Caco-2 (cell line): Measurements from ENCODE around the gene CDK19. TPM values are rescaled to one million over a fixed set of nuclear protein-coding genes. Genes with fewer than 3 reads are reported as not detected.
"Not testable (repeated sequence)": the region's sequence is repeated elsewhere in the genome, so short reads cannot be mapped to it uniquely, and the experiment has no call there.

Source experiments
- BruUV-seq: library from RNA; stranded (reverse); fragments of 400-500 nt; replicated peaks from 2 replicates; lab custom pipeline; 2021; lab: Mats Ljungman, UMichigan
- CTCF ChIA-PET: fragments of 300-600 bp; sonication (Branson Sonifier 250); formaldehyde crosslinking; loops from one replicate; lab custom pipeline; 2022; ENCODE audit warnings: antibody characterized with exemption; lab: Charles Lee
- POLR2A ChIA-PET: fragments of 300-600 bp; sonication (Branson Sonifier 250); formaldehyde crosslinking; loops from one replicate; lab custom pipeline; 2022; ENCODE audit warnings: antibody characterized with exemption; lab: Charles Lee
- DNase-seq, 2 experiments: peaks; one replicate each; pipeline versions ENCODE4 v3.0.0 to v3.0.0-alpha.2; 2020 to 2022
- H3K27me3 ChIP-seq: replicated peaks from 2 replicates; pipeline ENCODE4 v1.6.0; 2011; ENCODE audit warnings: low read length; ENCODE audit not compliant: control insufficient read depth, insufficient read depth
- H3K36me3 ChIP-seq: 2 replicates; pipeline ENCODE4 v1.5.1; 2011; ENCODE audit warnings: low read length; ENCODE audit not compliant: control insufficient read depth, insufficient read depth
- H3K4me1 ChIP-seq: fragments of 250-450 bp; sonication (Bioruptor Pico); 2 replicates; pipeline ENCODE4 v1.5.1; 2020; ENCODE audit warnings: mild to moderate bottlenecking
- H3K4me3 ChIP-seq: 2 replicates; pipeline ENCODE4 v1.5.1; 2011; ENCODE audit warnings: low read depth, mild to moderate bottlenecking, control low read depth, low read length
- H3K9me3 ChIP-seq: fragments of 250-450 bp; sonication (Bioruptor Pico); 2 replicates; pipeline ENCODE4 v1.5.1; 2020; ENCODE audit warnings: mild to moderate bottlenecking, moderate library complexity
- H3K27ac Mint-ChIP-seq: one replicate; pipeline ENCODE4 v1.8.0; 2022; ENCODE audit warnings: mixed read lengths; ENCODE audit not compliant: unreplicated experiment
- H3K27me3 Mint-ChIP-seq: one replicate; pipeline ENCODE4 v1.8.0; 2022; ENCODE audit warnings: mixed read lengths; ENCODE audit not compliant: insufficient read depth, unreplicated experiment
- H3K36me3 Mint-ChIP-seq: one replicate; pipeline ENCODE4 v1.8.0; 2022; ENCODE audit warnings: mild to moderate bottlenecking, mixed read lengths; ENCODE audit not compliant: insufficient read depth, unreplicated experiment
- H3K4me1 Mint-ChIP-seq: one replicate; pipeline ENCODE4 v1.8.0; 2022; ENCODE audit warnings: low read depth, mixed read lengths; ENCODE audit not compliant: unreplicated experiment
- H3K4me3 Mint-ChIP-seq: one replicate; pipeline ENCODE4 v1.8.0; 2022; ENCODE audit warnings: mild to moderate bottlenecking, moderate library complexity, mixed read lengths; ENCODE audit not compliant: unreplicated experiment
- H3K9me3 Mint-ChIP-seq: one replicate; pipeline ENCODE4 v1.8.0; 2022; ENCODE audit warnings: mixed read lengths; ENCODE audit not compliant: unreplicated experiment
- CTCF ChIP-seq, 2 experiments: fragments of 200-600 bp in 1 of 2; IDR thresholded peaks; 1 replicate in 1 of 2; 2 replicates in 1 of 2; pipeline versions ENCODE4 v1.5.1 to v1.8.0; 2011 to 2022; ENCODE audit warnings: antibody characterized with exemption in 1 of 2, control low read depth in 1 of 2, inconsistent platforms in 1 of 2, low read depth in 1 of 2, low read length in 1 of 2, mild to moderate bottlenecking in 1 of 2, moderate library complexity in 1 of 2; ENCODE audit not compliant: insufficient read depth in 1 of 2, severe bottlenecking in 1 of 2, unreplicated experiment in 1 of 2
- intact Hi-C: fragments of 100-400 bp; cut with micrococcal nuclease; formaldehyde crosslinking; loops from one replicate; pipeline ENCODE4 v1.10.0; 2022; ENCODE audit not compliant: unreplicated experiment
- total RNA-seq: library from RNA; stranded (reverse); gene quantifications from 2 replicates; pipeline ENCODE4 v1.2.3, GENCODE V29; 2022

The CDK19 gene
- total RNA-seq, 1 experiment from 2014 or later, result 24.6 TPM

- TF ChIP-seq CTCF (IDR thresholded peaks at IDR 0.05; ENCODE audit: insufficient read depth in 1 of 2, low read depth in 1 of 2, low read length in 1 of 2, severe bottlenecking in 1 of 2, unreplicated experiment in 1 of 2), result no peak
- Histone ChIP-seq H3K27me3 (no peaks in the 10 kb centered on the region), H3K9me3 (no peaks in the 10 kb centered on the region), H3K36me3 (no peaks in the 10 kb centered on the region; the same call in 1 of the 2 replicates), H3K4me3 (no peak overlapping the region), H3K4me1 (no peaks in the 10 kb centered on the region; the same call in none of the 2 replicates)
- CTCF ChIA-PET, result no interaction called here
- peaks cover 6% of the 10 kb centered on the region for H3K9me3 Mint-ChIP-seq
- no peak for DNase-seq
- no peaks in the 10 kb centered on the region for H3K4me1 Mint-ChIP-seq
- no peak overlapping the region for H3K27ac Mint-ChIP-seq
- H3K4me3 Mint-ChIP-seq, result no peak overlapping the region
- BruUV-seq, result no TSS peak
- POLR2A ChIA-PET, result no interaction called here
- H3K36me3 Mint-ChIP-seq, result no peaks in the 10 kb centered on the region
- no peaks in the 10 kb centered on the region for H3K27me3 Mint-ChIP-seq
- intact Hi-C loops, result no loop called here
Observed at GRCh38 chr6:110768057-110768456, 47.2 kb downstream of the CDK19 start.

- Mint-ChIP-seq H3K9me3 (no peaks in the 10 kb centered on the region), H3K4me1 (peaks cover 31% of the 10 kb centered on the region), H3K27me3 (no peaks in the 10 kb centered on the region), H3K4me3 (no peak overlapping the region), H3K36me3 (no peaks in the 10 kb centered on the region), H3K27ac (no peak overlapping the region)
- Histone ChIP-seq H3K4me1 (peaks cover 24% of the 10 kb centered on the region), H3K4me3 (no peak overlapping the region), H3K27me3 (no peaks in the 10 kb centered on the region), H3K36me3 (no peaks in the 10 kb centered on the region), H3K9me3 (no peaks in the 10 kb centered on the region)
- intact Hi-C loops, result no loop called here
- CTCF ChIA-PET, result no interaction called here
- POLR2A ChIA-PET, result interaction anchor here (1.0 to 1.2 kb wide), 2 partner anchors 54 to 113 kb away, joined by 3 read pairs; partner anchors contain the start of gene CDK19
- BruUV-seq, result no TSS peak
- no peak for TF ChIP-seq CTCF (IDR thresholded peaks at IDR 0.05; ENCODE audit: insufficient read depth in 1 of 2, low read depth in 1 of 2, low read length in 1 of 2, severe bottlenecking in 1 of 2, unreplicated experiment in 1 of 2)
- DNase-seq, result no peak
Observed at GRCh38 chr6:110761371-110761770, 53.9 kb downstream of the CDK19 start.

GRCh38 chr6:110760589-110760988, 54.7 kb downstream of the CDK19 start:
- ChIA-PET CTCF (no interaction called here), POLR2A (interaction anchor here (1.0 to 1.2 kb wide), 2 partner anchors 55 to 114 kb away, joined by 3 read pairs; partner anchors contain the start of gene CDK19)
- no peak for DNase-seq
- Histone ChIP-seq H3K4me1 (peaks cover 30% of the 10 kb centered on the region), H3K36me3 (no peaks in the 10 kb centered on the region), H3K4me3 (no peak overlapping the region), H3K27me3 (no peaks in the 10 kb centered on the region), H3K9me3 (no peaks in the 10 kb centered on the region)
- intact Hi-C loops, result no loop called here
- no peak overlapping the region for H3K4me3 Mint-ChIP-seq
- no peaks in the 10 kb centered on the region for H3K27me3 Mint-ChIP-seq
- no peaks in the 10 kb centered on the region for H3K36me3 Mint-ChIP-seq
- H3K4me1 Mint-ChIP-seq, result peaks cover 35% of the 10 kb centered on the region
- no peak for TF ChIP-seq CTCF (IDR thresholded peaks at IDR 0.05; ENCODE audit: insufficient read depth in 1 of 2, low read depth in 1 of 2, low read length in 1 of 2, severe bottlenecking in 1 of 2, unreplicated experiment in 1 of 2)
- no peaks in the 10 kb centered on the region for H3K9me3 Mint-ChIP-seq
- H3K27ac Mint-ChIP-seq, result no peak overlapping the region
- no TSS peak for BruUV-seq

GRCh38 chr6:110760098-110760497, 55.2 kb downstream of the CDK19 start:
- CTCF ChIA-PET, H3K27me3 ChIP-seq, H3K9me3 Mint-ChIP-seq, H3K4me3 ChIP-seq, BruUV-seq, H3K27ac Mint-ChIP-seq, H3K27me3 Mint-ChIP-seq, intact Hi-C loops, H3K9me3 ChIP-seq, H3K4me3 Mint-ChIP-seq, DNase-seq, H3K36me3 Mint-ChIP-seq, H3K36me3 ChIP-seq: not testable (repeated sequence)
- POLR2A ChIA-PET, result interaction anchor here (1.2 kb wide), 1 partner anchor 55 kb away, joined by 3 read pairs; the partner anchor contains the start of gene CDK19
- peaks cover 34% of the 10 kb centered on the region for H3K4me1 ChIP-seq
- H3K4me1 Mint-ChIP-seq, result peaks cover 40% of the 10 kb centered on the region
